NCI-H1930 (cell line): ENCODE results near the gene ZNF483.
"Not testable (repeated sequence)": the region's sequence is repeated elsewhere in the genome, so short reads cannot be mapped to it uniquely, and the experiment has no call there.

Experiments used
- DNase-seq, 2 experiments: peaks; one replicate each; lab custom pipeline; 2025; lab: John Stamatoyannopoulos, UW

The ZNF483 gene

GRCh38 chr9:111610845-111611244 is 85.9 kb downstream of the ZNF483 start:
- DNase-seq, result no peak

DNA sequence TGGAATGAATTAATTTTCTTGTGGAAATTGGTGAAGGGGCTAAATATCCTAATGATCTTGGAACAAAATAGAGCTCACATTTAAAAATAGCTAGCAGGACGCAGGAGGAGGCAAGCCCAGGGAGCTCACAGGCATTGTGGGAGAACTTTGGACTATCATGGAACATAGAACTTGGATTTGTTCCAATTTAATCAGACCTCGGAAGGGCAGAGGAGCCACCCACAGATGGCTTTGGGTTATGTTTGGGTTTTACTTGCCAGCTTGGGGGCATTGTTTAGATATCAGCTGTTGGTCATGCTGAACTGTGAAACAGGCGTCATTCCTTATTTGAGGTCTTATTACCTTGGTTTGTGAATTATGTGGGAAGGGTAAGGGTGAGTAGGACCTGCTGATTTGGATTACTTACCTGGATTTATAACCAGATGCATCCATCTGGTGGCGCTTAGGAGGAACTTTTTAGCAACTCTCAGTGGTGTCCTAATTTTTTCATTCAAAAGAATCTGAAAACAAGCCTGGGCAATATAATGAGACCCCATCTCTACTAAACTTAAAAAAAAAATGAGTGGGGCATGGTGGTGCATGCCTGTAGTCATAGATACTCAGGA is 88.6 kb downstream of the ZNF483 start:
- no peak for DNase-seq

DNA sequence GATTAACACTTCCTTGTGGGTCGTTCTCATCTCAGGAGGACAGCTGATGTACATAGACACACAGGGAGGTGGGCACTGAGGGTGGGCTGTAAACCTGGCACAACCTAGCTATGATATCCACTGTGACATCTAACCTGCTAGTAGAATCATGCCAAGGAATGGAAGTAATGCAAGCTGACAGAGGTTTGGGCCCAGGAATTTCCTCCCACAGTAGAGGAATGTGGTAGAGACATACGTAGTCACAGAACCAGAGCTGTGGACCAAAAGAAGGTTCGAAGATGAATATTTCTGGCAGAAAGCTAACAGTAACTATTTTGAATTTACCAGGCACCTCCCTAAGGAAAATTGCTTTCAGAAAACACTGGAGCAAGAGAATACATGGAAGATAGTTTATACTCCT is 90.9 kb downstream of the ZNF483 start:
- DNase-seq, result no peak

GRCh38 chr9:111617349-111617748 is 92.4 kb downstream of the ZNF483 start:
- not testable (repeated sequence) for DNase-seq

DNA sequence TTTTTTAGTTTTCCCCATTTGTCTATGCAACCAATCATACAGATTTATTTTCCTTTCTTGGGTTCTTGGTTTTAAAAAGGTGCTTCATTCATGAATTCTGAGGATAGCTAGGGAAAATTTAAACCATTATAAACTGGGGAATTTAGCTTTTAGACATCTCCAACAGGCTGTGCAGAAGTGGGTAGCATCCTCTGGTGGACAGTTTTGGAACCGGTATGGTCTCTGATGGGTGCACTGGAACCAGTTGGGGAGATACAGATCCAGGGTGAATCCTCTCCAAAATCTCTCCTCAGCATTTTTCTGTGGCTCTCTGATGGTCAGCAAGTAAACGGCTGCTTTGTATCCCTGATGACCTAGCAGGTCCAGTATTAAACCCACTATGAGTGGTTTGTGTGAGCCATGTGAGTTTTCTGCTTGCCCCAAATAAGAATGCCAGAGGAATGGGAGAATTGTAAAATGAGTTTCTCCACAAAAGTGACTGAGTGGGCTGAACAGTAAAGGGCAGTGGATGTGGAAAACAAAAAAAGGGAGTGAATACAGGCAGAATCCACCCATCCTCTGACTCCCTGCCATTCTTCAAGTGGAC is 97.0 kb downstream of the ZNF483 start:
- no peak for DNase-seq

DNA sequence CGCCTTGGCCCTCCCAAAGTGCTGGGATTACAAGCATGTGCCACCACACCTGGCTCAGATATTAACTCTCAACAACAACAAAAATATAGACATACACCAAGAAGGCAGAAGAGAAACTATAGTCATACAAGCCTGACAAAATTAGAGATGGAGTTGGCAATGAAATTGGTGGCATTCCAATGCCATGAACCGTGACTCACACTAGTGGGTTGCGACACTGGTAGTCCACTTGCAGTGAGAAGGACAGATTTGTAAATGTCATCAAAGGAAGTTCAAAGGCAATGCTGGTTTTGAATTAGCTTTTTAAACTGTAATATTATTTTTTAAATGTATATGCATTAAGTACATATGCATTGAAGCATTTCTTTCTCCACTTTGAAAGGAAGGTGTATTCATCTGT is 97.6 kb downstream of the ZNF483 start:
- DNase-seq, result no peak
